Prostate gland (tissue), 2 donors: ENCODE measurements around the gene KAZN. TPM values are rescaled to one million over a fixed set of nuclear protein-coding genes. Genes with fewer than 3 reads are reported as not detected.

Experiments
- DNase-seq: peaks from one replicate; pipeline ENCODE4 v3.0.0-alpha.2; 2019; ENCODE audit warnings: low spot score
- H3K27ac ChIP-seq, 2 donors: fragments of 200-600 bp; sonication (generic); 2 replicates each; pipeline ENCODE4 v1.5.1; 2017 to 2019
- H3K27me3 ChIP-seq: fragments of 200-600 bp; sonication (generic); replicated peaks from 2 replicates; pipeline ENCODE4 v1.5.1; 2019; ENCODE audit not compliant: insufficient read depth
- H3K36me3 ChIP-seq, 2 donors: fragments of 200-600 bp; sonication (generic); 1 replicate in 1 of 2; 2 replicates in 1 of 2; pipeline versions ENCODE4 v1.5.1 to v1.8.1; 2017 to 2019
- H3K4me1 ChIP-seq: fragments of 200-600 bp; sonication (generic); replicated peaks from 2 replicates; pipeline ENCODE4 v1.5.1; 2019
- H3K4me3 ChIP-seq, 2 donors: fragments of 200-600 bp; sonication (generic); 2 replicates each; pipeline ENCODE4 v1.5.1; 2017 to 2019
- H3K9me3 ChIP-seq: fragments of 200-600 bp; sonication (generic); 2 replicates; pipeline ENCODE4 v1.5.1; 2017
- CTCF ChIP-seq, 4 experiments: fragments of 200-600 bp in 2 of 4; fragments of 450-650 bp in 2 of 4; sonication (generic) in 2 of 4; IDR thresholded peaks; 1 replicate in 3 of 4; 2 replicates in 1 of 4; pipeline ENCODE4 v1.5.1; 2016 to 2019; ENCODE audit warnings: antibody characterized with exemption in 4 of 4, mild to moderate bottlenecking in 2 of 4, moderate library complexity in 2 of 4
- POLR2A ChIP-seq: fragments of 450-650 bp; IDR thresholded peaks from one replicate; pipeline ENCODE4 v1.6.1; 2016; ENCODE audit warnings: antibody characterized with exemption, mild to moderate bottlenecking
- POLR2AphosphoS5 ChIP-seq: sonication (generic); formaldehyde crosslinking; IDR thresholded peaks from one replicate; pipeline ENCODE4 v1.6.1; 2017; ENCODE audit warnings: antibody characterized with exemption
- WGBS: methylation state at CpG from one replicate; pipeline ENCODE4 v1.1.5; 2018; 5-methylcytosine and 5-hydroxymethylcytosine counted together
- intact Hi-C: fragments of 100-400 bp; cut with DNase I; formaldehyde crosslinking; loops from one replicate; pipeline ENCODE4 v1.14.2; 2022
- total RNA-seq, 2 donors: library from RNA; depleted of rRNA; stranded (reverse); fragments of >200 nt; gene quantifications; one replicate each; pipeline ENCODE4 v1.1.0, GENCODE V29; 2016

The KAZN gene
- total RNA-seq, 2 donors from 2014 or later = 8.3 to 12.7 TPM

GRCh38 chr1:14972107-14972506, 373.6 kb downstream of the KAZN start:
- no peaks in the 10 kb centered on the region for H3K4me1 ChIP-seq
- WGBS = 83% methylated on average over 7 of the region's 7 CpGs
- DNase-seq = no peak
- no peak overlapping the region for H3K4me3 ChIP-seq
- no peak for TF ChIP-seq CTCF (IDR thresholded peaks at IDR 0.05)
- TF ChIP-seq POLR2A = no peak
- no peak for TF ChIP-seq POLR2AphosphoS5
- no peaks in the 10 kb centered on the region for H3K27me3 ChIP-seq
- no peak overlapping the region for H3K27ac ChIP-seq
- no peaks in the 10 kb centered on the region for H3K36me3 ChIP-seq
- intact Hi-C loops = no loop called here
- H3K9me3 ChIP-seq = no peaks in the 10 kb centered on the region

GRCh38 chr1:14973773-14974172, 375.3 kb downstream of the KAZN start:
- intact Hi-C loops = no loop called here
- Histone ChIP-seq H3K9me3 (no peaks in the 10 kb centered on the region), H3K4me3 (no peak overlapping the region), H3K4me1 (no peaks in the 10 kb centered on the region), H3K36me3 (no peaks in the 10 kb centered on the region), H3K27me3 (no peaks in the 10 kb centered on the region), H3K27ac (no peak overlapping the region)
- WGBS = 80% methylated on average over 5 of the region's 5 CpGs
- DNase-seq = no peak
- no peak for TF ChIP-seq POLR2AphosphoS5
- no peak for TF ChIP-seq POLR2A
- TF ChIP-seq CTCF (IDR thresholded peaks at IDR 0.05) = no peak

- no peak for DNase-seq
- Histone ChIP-seq H3K9me3 (no peaks in the 10 kb centered on the region), H3K27me3 (no peaks in the 10 kb centered on the region), H3K4me1 (no peaks in the 10 kb centered on the region), H3K4me3 (no peak overlapping the region), H3K27ac (no peak overlapping the region), H3K36me3 (no peaks in the 10 kb centered on the region)
- TF ChIP-seq POLR2A (no peak), POLR2AphosphoS5 (no peak), CTCF (IDR thresholded peaks at IDR 0.05) (no peak)
- 22% methylated on average over 2 of the region's 2 CpGs for WGBS
- intact Hi-C loops = no loop called here
Measured at GRCh38 chr1:14974361-14974760, 375.9 kb downstream of the KAZN start.

GRCh38 chr1:14975119-14975518, 376.6 kb downstream of the KAZN start:
- WGBS = 49% methylated on average over 4 of the region's 4 CpGs
- Histone ChIP-seq H3K27me3 (no peaks in the 10 kb centered on the region), H3K36me3 (no peaks in the 10 kb centered on the region), H3K4me1 (no peaks in the 10 kb centered on the region), H3K4me3 (no peak overlapping the region), H3K9me3 (no peaks in the 10 kb centered on the region), H3K27ac (no peak overlapping the region)
- intact Hi-C loops = no loop called here
- no peak for DNase-seq
- no peak for TF ChIP-seq POLR2AphosphoS5
- TF ChIP-seq POLR2A = no peak
- TF ChIP-seq CTCF (IDR thresholded peaks at IDR 0.05) = no peak

GRCh38 chr1:14976256-14976655, 377.8 kb downstream of the KAZN start:
- WGBS = 96% methylated on average over 11 of the region's 13 CpGs
- no peaks in the 10 kb centered on the region for H3K4me1 ChIP-seq
- no peak overlapping the region for H3K27ac ChIP-seq
- H3K4me3 ChIP-seq = no peak overlapping the region
- TF ChIP-seq POLR2A (no peak), POLR2AphosphoS5 (no peak), CTCF (IDR thresholded peaks at IDR 0.05) (no peak)
- no peak for DNase-seq
- H3K36me3 ChIP-seq = no peaks in the 10 kb centered on the region
- no peaks in the 10 kb centered on the region for H3K9me3 ChIP-seq
- intact Hi-C loops = no loop called here
- H3K27me3 ChIP-seq = no peaks in the 10 kb centered on the region
